IPS DF 6.9 (cell line): Measurements from ENCODE around the gene GNA12.

ENCODE experiments used
- DNase-seq: peaks from one replicate; pipeline ENCODE4 v3.0.0-alpha.2; 2013; ENCODE audit warnings: low read depth, low spot score
- H3K27ac ChIP-seq: one replicate; pipeline ENCODE4 v1.5.1; 2013; ENCODE audit warnings: low read length, control low read depth
- H3K27me3 ChIP-seq: 2 replicates; pipeline ENCODE4 v1.6.1; 2013; ENCODE audit warnings: mild to moderate bottlenecking, low read length; ENCODE audit not compliant: control insufficient read depth, insufficient read depth
- H3K36me3 ChIP-seq: 2 replicates; pipeline ENCODE4 v1.6.1; 2013; ENCODE audit warnings: low read length; ENCODE audit not compliant: control insufficient read depth, insufficient read depth
- H3K4me1 ChIP-seq: 2 replicates; pipeline ENCODE4 v1.6.1; 2013; ENCODE audit warnings: low read length; ENCODE audit not compliant: control insufficient read depth, insufficient read depth
- H3K4me3 ChIP-seq: 2 replicates; pipeline ENCODE4 v1.5.1; 2013; ENCODE audit warnings: mild to moderate bottlenecking, low read length
- H3K9me3 ChIP-seq: 2 replicates; pipeline ENCODE4 v1.6.1; 2013; ENCODE audit warnings: low read length, inconsistent platforms; ENCODE audit not compliant: control insufficient read depth, insufficient read depth
- WGBS: extraction: QIAGEN DNeasy Blood & Tissue Kit; methylation state at CpG from one replicate; pipeline ENCODE4 v1.1.7; 2013; ENCODE audit warnings: mixed read lengths, missing lambda C conversion rate; ENCODE audit not compliant: insufficient read length, insufficient coverage; 5-methylcytosine and 5-hydroxymethylcytosine counted together

Gene GNA12

GRCh38 chr7:2810682-2811415, 33.3 kb downstream of the GNA12 start:
- H3K4me1 ChIP-seq: peaks cover 12% of the 10 kb centered on the region

GRCh38 chr7:2809903-2810625, 34.0 kb downstream of the GNA12 start:
- H3K27me3 ChIP-seq: no peaks in the 10 kb centered on the region
- WGBS: no CpG with 5 or more reads among the region's 8 CpGs
- H3K4me1 ChIP-seq: peaks cover 12% of the 10 kb centered on the region
- H3K27ac ChIP-seq: no peak overlapping the region
- no peaks in the 10 kb centered on the region for H3K36me3 ChIP-seq
- DNase-seq: no peak
- no peak overlapping the region for H3K4me3 ChIP-seq
- H3K9me3 ChIP-seq: no peaks in the 10 kb centered on the region

More at GRCh38 chr7:2810682-2811415, 33.3 kb downstream of the GNA12 start:
- WGBS: no CpG with 5 or more reads among the region's 16 CpGs
- DNase-seq: no peak
- Histone ChIP-seq H3K9me3 (no peaks in the 10 kb centered on the region), H3K27me3 (no peaks in the 10 kb centered on the region), H3K4me3 (no peak overlapping the region), H3K27ac (no peak overlapping the region), H3K36me3 (no peaks in the 10 kb centered on the region)

- H3K27me3 ChIP-seq: no peaks in the 10 kb centered on the region
- no peak for DNase-seq
- no peak overlapping the region for H3K27ac ChIP-seq
- H3K9me3 ChIP-seq: no peaks in the 10 kb centered on the region
- no peaks in the 10 kb centered on the region for H3K36me3 ChIP-seq
- no peak overlapping the region for H3K4me3 ChIP-seq
- WGBS: no CpG with 5 or more reads among the region's 15 CpGs
- H3K4me1 ChIP-seq: peaks cover 14% of the 10 kb centered on the region
Observed at GRCh38 chr7:2808891-2809665, 35.0 kb downstream of the GNA12 start.

- Histone ChIP-seq H3K4me1 (peaks cover 14% of the 10 kb centered on the region), H3K27me3 (no peaks in the 10 kb centered on the region), H3K36me3 (no peaks in the 10 kb centered on the region), H3K27ac (no peak overlapping the region), H3K4me3 (no peak overlapping the region), H3K9me3 (no peaks in the 10 kb centered on the region)
- DNase-seq: no peak
- WGBS: no CpG with 5 or more reads among the region's 21 CpGs
Observed at GRCh38 chr7:2807845-2808772, 36.0 kb downstream of the GNA12 start.

- no peak overlapping the region for H3K27ac ChIP-seq
- H3K4me3 ChIP-seq: no peak overlapping the region
- no peak for DNase-seq
- H3K9me3 ChIP-seq: no peaks in the 10 kb centered on the region
- no CpG with 5 or more reads among the region's 5 CpGs for WGBS
- H3K36me3 ChIP-seq: no peaks in the 10 kb centered on the region
- no peaks in the 10 kb centered on the region for H3K27me3 ChIP-seq
- H3K4me1 ChIP-seq: peaks cover 20% of the 10 kb centered on the region
Observed at GRCh38 chr7:2807460-2807844, 36.7 kb downstream of the GNA12 start.

DNA sequence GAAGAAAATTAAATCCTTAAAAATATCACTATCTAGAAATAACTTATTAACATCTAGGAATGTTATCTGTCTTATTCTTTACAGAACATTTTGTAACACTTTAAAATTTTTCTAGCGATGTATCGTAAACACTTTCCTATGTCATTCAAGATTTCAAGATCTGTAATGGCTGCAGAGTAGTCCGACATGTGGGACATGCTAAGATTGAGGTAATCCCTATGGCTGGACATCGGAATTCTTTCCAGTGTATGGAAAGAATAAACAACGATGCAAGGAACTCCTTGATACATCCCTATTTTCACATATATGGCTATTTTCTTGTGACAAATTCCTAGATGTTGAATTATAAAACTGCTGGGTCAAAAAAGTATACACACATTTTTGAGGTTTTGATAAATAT, 37.5 kb downstream of the GNA12 start:
- no CpG with 5 or more reads among the region's 5 CpGs for WGBS
- H3K9me3 ChIP-seq: no peaks in the 10 kb centered on the region
- no peaks in the 10 kb centered on the region for H3K27me3 ChIP-seq
- H3K36me3 ChIP-seq: no peaks in the 10 kb centered on the region
- no peak overlapping the region for H3K27ac ChIP-seq
- H3K4me1 ChIP-seq: peaks cover 20% of the 10 kb centered on the region
- no peak for DNase-seq
- H3K4me3 ChIP-seq: no peak overlapping the region

DNA sequence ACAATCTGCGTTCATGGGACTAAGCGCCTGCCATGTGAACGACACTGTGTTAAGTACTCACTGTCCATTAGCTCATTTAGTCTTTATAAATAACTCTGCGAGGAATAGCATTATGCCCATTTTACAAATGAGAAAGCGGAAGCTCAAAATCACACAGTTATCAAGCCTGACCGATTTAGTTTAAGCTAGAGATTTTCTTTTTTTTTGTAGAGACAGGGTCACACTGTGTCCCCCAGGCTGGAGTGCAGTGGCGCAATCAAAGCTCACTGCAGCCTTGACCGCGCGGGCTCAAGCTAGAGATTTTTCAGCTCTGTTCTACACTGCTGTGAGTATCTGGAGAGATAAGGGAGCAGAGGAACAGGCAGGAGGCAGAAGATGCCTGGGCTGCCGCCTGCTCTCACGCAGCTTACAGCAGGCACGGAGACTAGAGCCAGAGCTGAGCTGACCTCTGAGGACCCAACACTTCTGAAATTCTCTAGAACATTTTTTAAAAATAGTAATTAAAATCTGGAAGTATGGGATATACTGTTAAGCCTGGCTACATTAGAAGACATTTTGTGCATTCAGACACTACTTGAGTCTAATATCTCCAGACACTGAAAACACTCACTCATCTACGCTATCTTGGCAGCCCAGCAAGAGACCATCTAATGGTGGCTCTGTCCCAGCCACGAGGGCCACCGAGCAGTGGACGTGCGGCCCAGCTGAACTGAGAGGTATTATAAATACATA, 38.7 kb downstream of the GNA12 start:
- H3K9me3 ChIP-seq: no peaks in the 10 kb centered on the region
- H3K27me3 ChIP-seq: no peaks in the 10 kb centered on the region
- H3K36me3 ChIP-seq: no peaks in the 10 kb centered on the region
- no peak for DNase-seq
- no CpG with 5 or more reads among the region's 18 CpGs for WGBS
- H3K27ac ChIP-seq: no peak overlapping the region
- H3K4me3 ChIP-seq: no peak overlapping the region
- H3K4me1 ChIP-seq: peaks cover 25% of the 10 kb centered on the region

DNA sequence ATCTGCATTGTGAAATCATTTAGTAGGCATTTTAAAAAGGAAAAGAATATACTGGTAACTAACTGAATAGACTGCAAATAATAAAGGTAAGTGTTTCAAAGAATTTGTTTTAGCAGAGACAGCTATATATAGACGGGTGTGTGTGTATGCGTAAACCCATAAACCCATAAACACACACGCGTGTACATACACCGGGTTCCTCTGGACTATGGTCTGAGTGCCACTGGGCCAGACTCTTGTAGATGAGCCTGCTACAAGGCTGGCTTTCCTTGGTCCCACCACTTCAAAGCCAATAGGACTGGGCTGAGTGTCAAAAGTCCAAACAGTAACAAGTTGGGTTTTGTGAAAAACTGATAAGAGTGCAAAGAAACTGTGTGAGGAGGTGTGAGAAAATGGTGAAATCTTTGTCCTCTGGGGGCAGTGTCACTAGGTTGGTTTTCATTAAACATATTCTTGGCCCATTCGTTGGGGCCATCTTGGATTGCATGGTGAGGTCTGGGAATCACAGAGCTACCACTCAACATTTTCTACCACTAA, 39.8 kb downstream of the GNA12 start:
- no CpG with 5 or more reads among the region's 6 CpGs for WGBS
- Histone ChIP-seq H3K27ac (no peak overlapping the region), H3K9me3 (no peaks in the 10 kb centered on the region), H3K4me1 (peaks cover 27% of the 10 kb centered on the region), H3K27me3 (no peaks in the 10 kb centered on the region), H3K4me3 (no peak overlapping the region), H3K36me3 (no peaks in the 10 kb centered on the region)
- no peak for DNase-seq

- Histone ChIP-seq H3K27me3 (no peaks in the 10 kb centered on the region), H3K4me1 (peaks cover 26% of the 10 kb centered on the region), H3K9me3 (no peaks in the 10 kb centered on the region), H3K36me3 (no peaks in the 10 kb centered on the region), H3K27ac (no peak overlapping the region), H3K4me3 (no peak overlapping the region)
- WGBS: no CpG with 5 or more reads among the region's 4 CpGs
- DNase-seq: no peak
Observed at GRCh38 chr7:2803755-2804154, 40.4 kb downstream of the GNA12 start.
